Ishikawa (cell line): ENCODE data around the gene MINPP1.

Source experiments
- RAD21 ChIP-seq: IDR thresholded peaks from 2 replicates; pipeline ENCODE4 v1.6.1; 2012; ENCODE audit warnings: low read depth
- TEAD4 ChIP-seq: IDR thresholded peaks from 2 replicates; pipeline ENCODE4 v1.6.1; 2012
- YY1 ChIP-seq: IDR thresholded peaks from 2 replicates; pipeline ENCODE4 v1.6.1; 2012; ENCODE audit warnings: low read depth
- TF ChIP-seq, protein P1 (sequence below): IDR thresholded peaks from 2 replicates; pipeline ENCODE4 v1.6.1; 2012; ENCODE audit warnings: low read depth, mild to moderate bottlenecking
- TF ChIP-seq, protein P2 (sequence below): IDR thresholded peaks from 2 replicates; pipeline ENCODE4 v1.6.1; 2012

DNA sequence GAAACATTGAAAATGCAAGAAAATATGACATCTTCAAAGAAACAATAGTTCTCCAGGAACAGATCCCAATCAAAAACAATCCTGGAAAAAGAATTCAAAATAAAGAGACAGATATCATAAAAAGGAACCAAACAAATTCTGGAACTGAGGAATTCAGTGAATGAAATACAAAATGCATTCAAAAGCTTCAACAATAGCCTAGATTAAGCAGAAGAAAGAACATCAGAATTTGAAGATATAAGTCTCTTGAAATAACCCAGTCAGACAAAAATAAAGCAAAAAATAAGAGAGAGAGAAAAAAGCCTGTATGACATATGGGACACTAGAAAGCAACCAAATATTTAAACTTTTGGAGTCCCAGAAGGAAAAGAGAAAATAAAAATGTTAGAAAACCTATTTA lies 60.3 kb downstream of the MINPP1 start:
- no peak for TF ChIP-seq RAD21
- TF ChIP-seq TEAD4: no peak
- TF ChIP-seq, protein P1, sequence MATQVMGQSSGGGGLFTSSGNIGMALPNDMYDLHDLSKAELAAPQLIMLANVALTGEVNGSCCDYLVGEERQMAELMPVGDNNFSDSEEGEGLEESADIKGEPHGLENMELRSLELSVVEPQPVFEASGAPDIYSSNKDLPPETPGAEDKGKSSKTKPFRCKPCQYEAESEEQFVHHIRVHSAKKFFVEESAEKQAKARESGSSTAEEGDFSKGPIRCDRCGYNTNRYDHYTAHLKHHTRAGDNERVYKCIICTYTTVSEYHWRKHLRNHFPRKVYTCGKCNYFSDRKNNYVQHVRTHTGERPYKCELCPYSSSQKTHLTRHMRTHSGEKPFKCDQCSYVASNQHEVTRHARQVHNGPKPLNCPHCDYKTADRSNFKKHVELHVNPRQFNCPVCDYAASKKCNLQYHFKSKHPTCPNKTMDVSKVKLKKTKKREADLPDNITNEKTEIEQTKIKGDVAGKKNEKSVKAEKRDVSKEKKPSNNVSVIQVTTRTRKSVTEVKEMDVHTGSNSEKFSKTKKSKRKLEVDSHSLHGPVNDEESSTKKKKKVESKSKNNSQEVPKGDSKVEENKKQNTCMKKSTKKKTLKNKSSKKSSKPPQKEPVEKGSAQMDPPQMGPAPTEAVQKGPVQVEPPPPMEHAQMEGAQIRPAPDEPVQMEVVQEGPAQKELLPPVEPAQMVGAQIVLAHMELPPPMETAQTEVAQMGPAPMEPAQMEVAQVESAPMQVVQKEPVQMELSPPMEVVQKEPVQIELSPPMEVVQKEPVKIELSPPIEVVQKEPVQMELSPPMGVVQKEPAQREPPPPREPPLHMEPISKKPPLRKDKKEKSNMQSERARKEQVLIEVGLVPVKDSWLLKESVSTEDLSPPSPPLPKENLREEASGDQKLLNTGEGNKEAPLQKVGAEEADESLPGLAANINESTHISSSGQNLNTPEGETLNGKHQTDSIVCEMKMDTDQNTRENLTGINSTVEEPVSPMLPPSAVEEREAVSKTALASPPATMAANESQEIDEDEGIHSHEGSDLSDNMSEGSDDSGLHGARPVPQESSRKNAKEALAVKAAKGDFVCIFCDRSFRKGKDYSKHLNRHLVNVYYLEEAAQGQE: no peak
- TF ChIP-seq, protein P2, sequence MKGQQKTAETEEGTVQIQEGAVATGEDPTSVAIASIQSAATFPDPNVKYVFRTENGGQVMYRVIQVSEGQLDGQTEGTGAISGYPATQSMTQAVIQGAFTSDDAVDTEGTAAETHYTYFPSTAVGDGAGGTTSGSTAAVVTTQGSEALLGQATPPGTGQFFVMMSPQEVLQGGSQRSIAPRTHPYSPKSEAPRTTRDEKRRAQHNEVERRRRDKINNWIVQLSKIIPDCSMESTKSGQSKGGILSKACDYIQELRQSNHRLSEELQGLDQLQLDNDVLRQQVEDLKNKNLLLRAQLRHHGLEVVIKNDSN: no peak
- no peak for TF ChIP-seq YY1
